Glomerular endothelial cell (primary cell): Measurements from ENCODE around the gene TRPM2. TPM values are rescaled to one million over a fixed set of nuclear protein-coding genes. Genes with fewer than 3 reads are reported as not detected.

ENCODE experiments used
- total RNA-seq: library from RNA; depleted of rRNA; stranded (reverse); fragments of >200 nt; gene quantifications from 2 replicates; pipeline ENCODE4 v1.2.3, GENCODE V29; 2015

Gene TRPM2
- total RNA-seq, 1 donor from 2014 or later, result 3.4 TPM

Other genes with a start within 250 kb of the TRPM2 start
- 6.1 and 7.2 TPM in 2 replicates for gene PWP2, start 246.2 kb upstream of the TRPM2 start, total RNA-seq
- 5.1 and 9.1 TPM in 2 replicates for gene GATD3, start 219.9 kb upstream of the TRPM2 start, total RNA-seq
- 4.1 and 26.4 TPM in 2 replicates for gene ICOSLG, start 112.7 kb upstream of the TRPM2 start, total RNA-seq
- gene DNMT3L, start 91.7 kb upstream of the TRPM2 start, total RNA-seq, result not detected in 2 replicates
- gene AIRE, start 67.7 kb upstream of the TRPM2 start, total RNA-seq, result not detected in 2 replicates
- 193 and 245 TPM in 2 replicates for gene PFKL, start 53.6 kb upstream of the TRPM2 start, total RNA-seq
- gene CFAP410, start 14.2 kb upstream of the TRPM2 start, total RNA-seq, result 14.8 and 19.3 TPM in 2 replicates
- gene LRRC3, start 101.9 kb downstream of the TRPM2 start, total RNA-seq, result 9.8 and 10.4 TPM in 2 replicates
- gene KRTAP10-1, start 186.6 kb downstream of the TRPM2 start, total RNA-seq, result not detected in 2 replicates
- not detected in 2 replicates for gene KRTAP10-2, start 197.9 kb downstream of the TRPM2 start, total RNA-seq
- gene KRTAP10-3, start 205.2 kb downstream of the TRPM2 start, total RNA-seq, result not detected in 2 replicates
- gene KRTAP10-4, start 220.1 kb downstream of the TRPM2 start, total RNA-seq, result not detected in 2 replicates
- gene KRTAP10-5, start 227.0 kb downstream of the TRPM2 start, total RNA-seq, result not detected in 2 replicates
- not detected in 2 replicates for gene KRTAP10-6, start 238.9 kb downstream of the TRPM2 start, total RNA-seq
- gene KRTAP10-7, start 247.0 kb downstream of the TRPM2 start, total RNA-seq, result not detected in 2 replicates